Dermis blood vessel endothelial cell (primary cell): ENCODE data around the gene ITPR2. TPM values are rescaled to one million over a fixed set of nuclear protein-coding genes. Genes with fewer than 3 reads are reported as not detected.

Experiments used
- DNase-seq: peaks from one replicate; pipeline ENCODE4 v3.0.0; 2010
- total RNA-seq: library from RNA; depleted of rRNA; stranded (reverse); fragments of >200 nt; gene quantifications from 2 replicates; pipeline ENCODE4 v1.2.3, GENCODE V29; 2014

Gene ITPR2
- total RNA-seq, 1 donor from 2014 or later, result 43.2 TPM

GRCh38 chr12:26754148-26754547, 78.8 kb downstream of the ITPR2 start:
- DNase-seq, result no peak

DNA sequence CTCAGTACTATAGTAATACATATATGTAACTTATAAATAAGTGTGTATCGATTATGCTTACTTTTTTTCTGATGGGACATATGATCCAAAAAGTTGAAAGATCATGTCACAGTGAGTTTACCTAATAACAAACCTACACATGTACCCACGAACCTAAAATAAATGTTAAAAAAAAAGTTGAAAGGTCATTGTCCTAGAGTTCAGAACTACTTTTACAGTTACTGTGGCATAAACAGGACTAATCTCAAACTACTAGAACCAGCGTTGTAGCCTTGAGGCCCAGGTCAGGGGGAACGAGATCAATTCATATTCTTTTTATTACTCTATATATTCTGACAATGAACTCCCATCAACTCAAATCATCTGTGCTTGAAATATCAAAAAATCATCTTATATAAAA, 81.8 kb downstream of the ITPR2 start:
- no peak for DNase-seq

DNA sequence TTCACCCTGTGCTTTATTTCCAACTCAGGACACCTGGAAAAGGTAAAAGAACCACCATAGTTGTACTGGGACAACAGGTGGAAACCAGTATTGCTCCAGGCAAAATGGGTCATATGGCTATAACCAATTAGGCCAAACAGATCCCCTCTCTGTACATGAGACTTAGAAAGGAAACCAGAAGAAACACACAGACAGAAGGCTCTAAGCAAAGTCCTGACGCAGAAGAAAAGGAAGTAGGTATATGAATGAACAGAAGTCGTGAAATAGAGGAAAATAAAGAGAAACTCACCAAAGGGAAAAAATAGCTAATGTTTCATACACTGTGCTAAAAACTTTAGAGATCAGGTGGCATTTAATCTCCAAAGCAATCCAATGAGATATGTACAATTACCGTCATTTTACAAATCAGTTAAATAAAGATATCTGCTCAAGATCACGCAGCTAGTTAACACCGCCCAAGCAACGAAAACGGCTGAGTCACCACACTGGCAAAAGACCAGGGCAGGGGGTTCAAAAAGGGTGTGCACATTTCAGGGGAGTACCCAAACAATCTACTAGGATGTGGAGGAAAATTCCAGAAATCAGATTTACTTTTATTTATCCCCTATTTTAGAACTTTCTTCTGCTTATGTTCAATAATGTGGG, 82.3 kb downstream of the ITPR2 start:
- DNase-seq, result no peak

DNA sequence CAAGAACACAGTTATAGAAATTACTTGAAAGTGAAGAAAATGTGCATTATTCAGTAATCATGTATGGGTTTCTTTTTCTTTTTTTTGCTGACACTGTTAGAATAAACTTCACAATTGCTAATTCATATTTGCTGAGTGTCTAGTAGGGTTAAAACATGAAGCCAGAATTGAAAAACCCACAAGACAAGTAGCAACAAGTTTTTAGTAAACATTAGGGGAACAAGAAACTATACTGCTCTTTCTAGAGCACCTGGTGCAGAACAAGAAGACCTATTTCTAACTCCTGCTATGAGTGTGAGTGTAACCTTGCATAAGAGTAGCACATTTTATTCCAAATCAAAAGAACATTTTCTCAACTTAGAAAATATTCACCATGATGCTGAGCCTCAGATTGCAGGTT, 83.2 kb downstream of the ITPR2 start:
- no peak for DNase-seq

DNA sequence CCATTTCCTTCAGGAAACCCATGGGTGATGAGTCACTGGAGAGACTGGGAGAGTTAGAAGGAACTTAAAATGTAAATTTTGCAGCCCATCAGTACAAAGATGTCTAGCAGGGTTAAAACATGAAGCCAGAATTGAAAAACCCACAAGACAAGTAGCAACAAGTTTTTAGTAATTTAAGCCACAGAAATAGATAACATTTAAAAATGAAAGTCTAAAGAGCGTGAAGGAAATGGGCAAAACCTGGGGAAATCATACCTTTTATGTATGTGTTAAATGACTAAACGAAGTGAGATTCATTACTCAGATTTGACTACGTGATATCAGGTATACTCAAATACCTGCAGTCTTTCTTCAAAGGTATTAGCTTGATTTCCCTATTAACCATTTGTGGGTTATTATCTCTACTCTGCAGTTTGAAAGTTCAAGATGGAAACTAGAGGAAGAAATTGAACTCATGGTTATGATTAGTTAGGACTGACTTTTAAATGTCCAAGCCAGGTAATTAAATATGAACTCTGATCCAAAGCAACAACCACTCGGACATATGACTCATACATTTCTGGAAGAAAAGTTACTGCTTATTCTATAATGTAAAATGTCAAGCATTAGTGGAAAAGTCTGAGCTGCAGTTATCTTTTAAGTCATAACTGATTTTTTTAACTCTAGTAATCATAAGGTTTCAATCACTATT, 84.1 kb downstream of the ITPR2 start:
- DNase-seq, result peak; percentile 60

DNA sequence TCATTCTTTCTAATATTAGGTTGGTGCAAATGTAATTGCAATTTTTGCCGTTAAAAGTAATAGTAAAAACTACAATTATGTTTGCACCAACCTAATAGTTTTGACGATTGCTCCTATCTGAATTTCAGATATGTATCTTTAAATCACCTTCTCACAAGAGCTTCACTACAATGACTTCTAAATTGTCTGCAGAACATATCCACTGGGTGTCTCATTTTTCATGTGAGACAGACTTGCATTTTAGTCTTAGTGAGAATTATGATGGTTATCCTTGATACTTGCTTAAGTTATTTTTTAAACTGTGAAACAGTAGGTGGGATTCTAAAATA, 84.6 kb downstream of the ITPR2 start:
- DNase-seq, result no peak

DNA sequence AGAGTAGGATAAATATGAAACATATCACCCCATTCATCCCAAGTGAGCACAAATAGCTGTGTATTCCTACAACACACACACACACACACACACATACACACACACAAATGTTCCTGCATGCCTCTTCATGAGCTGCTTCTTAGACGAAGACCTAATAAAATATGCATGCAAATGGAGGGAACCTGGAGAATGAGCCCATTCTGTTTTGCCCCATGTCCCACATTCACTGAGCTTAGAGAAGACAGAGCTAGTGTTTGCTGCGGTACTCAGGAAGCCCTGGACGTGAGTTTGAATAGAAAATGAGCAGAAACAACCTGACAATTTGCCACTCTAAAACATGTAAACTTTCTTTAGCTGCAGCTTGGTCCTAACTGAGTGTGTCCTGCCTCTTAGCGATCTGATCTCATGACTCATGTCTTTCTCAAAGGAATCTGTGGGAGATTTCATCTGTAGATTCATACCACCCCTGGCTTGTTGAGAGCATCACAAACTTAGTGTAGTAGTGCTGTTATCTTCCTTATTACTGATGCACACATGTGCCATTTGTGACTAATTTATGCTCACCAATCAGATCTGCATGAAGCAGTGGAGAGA, 86.8 kb downstream of the ITPR2 start:
- peak; percentile 48 for DNase-seq

DNA sequence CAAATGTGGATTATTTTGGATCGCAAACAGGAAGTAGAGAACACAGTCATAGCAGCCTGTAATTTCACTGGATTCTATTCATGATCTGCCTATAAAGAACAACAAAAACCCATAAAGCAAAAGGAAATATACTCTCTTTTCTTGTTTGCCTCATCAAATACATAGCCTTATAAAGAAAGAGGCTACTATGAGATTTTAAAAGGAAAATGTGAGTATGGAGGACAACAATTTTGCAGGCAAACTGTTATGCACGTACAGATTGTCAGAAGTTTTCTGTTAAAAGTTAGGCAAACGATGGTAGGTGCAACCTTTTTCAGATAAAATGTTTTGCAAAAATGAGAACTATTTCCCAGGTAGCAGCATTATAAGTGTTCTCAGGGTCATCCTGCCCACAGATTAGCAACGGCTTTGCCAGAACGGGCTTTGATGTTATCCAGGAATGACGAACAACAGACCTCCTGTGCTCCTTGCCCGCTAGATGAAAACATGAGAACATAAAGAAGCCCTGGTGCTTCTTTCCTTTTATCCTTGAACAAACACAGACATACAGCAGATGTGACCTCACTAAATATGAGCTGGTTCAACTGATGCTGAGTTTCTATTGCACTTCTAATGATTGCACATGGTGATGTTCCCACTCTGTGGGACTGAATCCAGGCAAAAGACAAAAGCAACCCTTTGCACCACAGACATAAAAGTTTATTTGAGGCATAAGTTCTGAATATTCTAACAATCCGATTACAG, 88.1 kb downstream of the ITPR2 start:
- no peak for DNase-seq

- DNase-seq, result no peak
Measured at GRCh38 chr12:26744042-26744626, 88.9 kb downstream of the ITPR2 start.

- DNase-seq, result no peak
Measured at GRCh38 chr12:26741584-26742227, 91.3 kb downstream of the ITPR2 start.

GRCh38 chr12:26740991-26741390, 92.0 kb downstream of the ITPR2 start:
- peak; percentile 10 for DNase-seq

- no peak for DNase-seq
Measured at GRCh38 chr12:26740348-26740747, 92.6 kb downstream of the ITPR2 start.

- no peak for DNase-seq
Measured at GRCh38 chr12:26737487-26738030, 95.4 kb downstream of the ITPR2 start.

GRCh38 chr12:26736563-26737486, 96.2 kb downstream of the ITPR2 start:
- peak; percentile 34 for DNase-seq

GRCh38 chr12:26735249-26735639, 97.8 kb downstream of the ITPR2 start:
- DNase-seq, result no peak

DNA sequence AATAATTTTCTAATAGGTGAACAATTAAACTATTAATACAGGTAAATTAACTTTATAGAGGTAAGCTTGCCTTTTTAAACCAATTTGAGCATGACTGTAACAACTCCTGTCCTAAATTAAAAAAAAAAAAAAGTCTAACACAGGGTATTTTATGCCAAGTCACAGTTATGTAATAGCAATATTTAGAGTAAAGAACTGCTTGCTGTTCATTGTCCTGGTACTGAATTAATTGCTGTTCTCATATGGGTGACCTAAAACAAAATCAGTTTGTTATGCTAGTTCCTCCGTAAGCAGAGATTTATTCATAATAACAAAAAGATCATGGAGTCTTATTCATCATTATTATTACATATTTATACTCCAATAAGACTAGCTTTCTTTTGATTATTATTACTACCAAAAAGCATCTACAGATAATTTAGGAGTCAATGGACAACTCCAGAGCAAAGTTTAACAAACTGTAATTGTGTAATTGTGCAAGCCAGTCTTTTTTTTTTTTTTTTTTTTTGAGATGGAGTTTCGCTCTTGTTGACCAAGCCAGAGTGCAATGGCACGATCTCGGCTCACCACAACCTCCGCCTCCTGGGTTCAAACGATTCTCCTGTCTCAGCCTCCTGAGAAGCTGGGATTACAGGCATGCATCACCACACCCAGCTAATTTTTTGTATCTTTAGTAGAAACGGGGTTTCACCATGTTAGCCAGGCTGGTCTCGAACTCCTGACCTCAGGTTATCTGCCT, 98.3 kb downstream of the ITPR2 start:
- no peak for DNase-seq

- DNase-seq, result no peak
Measured at GRCh38 chr12:26732005-26732908, 100.7 kb downstream of the ITPR2 start.

DNA sequence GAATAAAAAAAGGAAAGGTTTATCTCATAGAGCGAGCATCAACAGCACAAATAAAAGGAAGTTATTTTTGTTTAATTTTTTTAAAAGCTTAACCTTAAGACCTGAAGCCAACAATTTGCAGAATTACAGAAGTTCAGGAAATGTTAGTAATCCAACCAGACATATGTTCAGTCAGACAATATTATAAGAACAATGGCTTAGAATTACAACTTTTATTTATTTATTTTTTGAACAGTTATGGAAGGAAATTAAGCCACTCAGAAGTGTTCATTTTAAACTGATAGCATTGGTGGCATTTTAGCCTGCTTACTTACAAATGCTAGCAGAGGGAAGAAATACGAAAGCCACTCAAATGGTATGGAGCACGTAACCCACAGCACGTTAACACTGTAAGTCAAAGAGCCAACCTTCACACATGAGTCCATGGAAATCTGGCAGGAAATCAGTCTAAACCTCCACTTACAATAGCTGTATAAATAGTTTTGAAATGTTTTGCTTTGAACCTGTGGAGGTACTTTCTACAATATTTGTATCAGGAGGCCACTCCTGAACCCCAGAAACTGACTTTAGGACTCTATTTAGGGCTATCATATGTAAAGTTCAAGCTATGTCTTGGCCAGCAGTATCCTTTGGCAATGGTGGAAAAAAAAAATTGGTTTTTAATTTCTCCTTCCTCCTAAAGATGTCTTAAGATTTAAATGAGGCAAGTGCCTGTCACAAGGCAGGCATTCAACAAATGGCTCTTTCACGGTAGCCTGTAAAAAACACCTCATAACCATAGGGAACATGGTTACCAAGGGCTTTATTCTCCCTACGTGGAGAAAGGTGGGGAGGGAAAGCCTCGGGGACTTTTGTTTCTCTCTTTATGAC, 102.3 kb downstream of the ITPR2 start:
- DNase-seq, result peak; percentile 78
